GM18868 (cell line): Measurements from ENCODE around the gene NFASC.

Source experiments
- ATAC-seq: cut with Tn5 transposase; IDR thresholded peaks from one replicate; pipeline ENCODE4 v1.9.1; 2021; ENCODE audit warnings: mild to moderate bottlenecking, moderate library complexity; ENCODE audit not compliant: unreplicated experiment

NFASC gene

GRCh38 chr1:204887846-204888245 lies 17.2 kb downstream of the NFASC start:
- ATAC-seq: no peak

GRCh38 chr1:204888294-204888693 lies 17.6 kb downstream of the NFASC start:
- no peak for ATAC-seq

- no peak for ATAC-seq
Measured at GRCh38 chr1:204889681-204890383, 19.2 kb downstream of the NFASC start.

- no peak for ATAC-seq
Measured at GRCh38 chr1:204891860-204892259, 21.2 kb downstream of the NFASC start.

GRCh38 chr1:204894031-204894430 lies 23.4 kb downstream of the NFASC start:
- no peak for ATAC-seq

- no peak for ATAC-seq
Measured at GRCh38 chr1:204894606-204895005, 23.9 kb downstream of the NFASC start.

- ATAC-seq: no peak
Measured at GRCh38 chr1:204896023-204896422, 25.4 kb downstream of the NFASC start.

DNA sequence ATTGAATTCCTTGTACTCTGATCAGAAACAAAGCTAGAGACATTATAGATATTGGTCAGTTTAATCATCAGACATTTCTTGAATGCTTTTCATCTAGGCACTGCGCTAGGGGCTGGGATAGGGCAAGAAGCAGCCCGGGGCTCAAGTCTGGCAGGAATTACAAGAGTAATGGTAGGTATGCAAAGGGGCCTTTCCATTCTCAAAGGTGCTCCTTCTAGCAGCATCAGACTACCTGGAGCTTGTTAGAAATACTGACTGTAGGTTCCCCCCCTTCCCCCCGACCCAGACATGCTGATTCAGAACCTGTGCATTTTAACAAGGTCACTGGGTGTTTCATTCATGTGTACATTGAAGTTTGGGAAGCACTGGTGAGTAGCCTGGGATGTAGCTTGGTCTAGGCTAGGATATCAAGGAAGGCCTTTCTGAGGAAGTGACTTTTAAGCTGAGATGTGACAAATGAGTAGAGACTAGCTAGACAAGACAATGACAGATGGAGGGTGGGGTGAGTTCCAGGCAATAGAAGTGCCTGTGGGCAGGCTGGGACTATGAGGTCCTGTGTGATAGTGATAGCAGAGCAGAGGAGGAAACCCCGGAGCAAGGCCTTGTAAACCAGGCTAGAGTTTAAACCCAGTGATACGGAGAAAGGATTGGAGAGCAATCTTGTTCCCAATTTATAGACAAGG lies 26.3 kb downstream of the NFASC start:
- no peak for ATAC-seq

GRCh38 chr1:204900721-204901120 lies 30.1 kb downstream of the NFASC start:
- ATAC-seq: no peak

GRCh38 chr1:204902671-204903070 lies 32.0 kb downstream of the NFASC start:
- no peak for ATAC-seq

DNA sequence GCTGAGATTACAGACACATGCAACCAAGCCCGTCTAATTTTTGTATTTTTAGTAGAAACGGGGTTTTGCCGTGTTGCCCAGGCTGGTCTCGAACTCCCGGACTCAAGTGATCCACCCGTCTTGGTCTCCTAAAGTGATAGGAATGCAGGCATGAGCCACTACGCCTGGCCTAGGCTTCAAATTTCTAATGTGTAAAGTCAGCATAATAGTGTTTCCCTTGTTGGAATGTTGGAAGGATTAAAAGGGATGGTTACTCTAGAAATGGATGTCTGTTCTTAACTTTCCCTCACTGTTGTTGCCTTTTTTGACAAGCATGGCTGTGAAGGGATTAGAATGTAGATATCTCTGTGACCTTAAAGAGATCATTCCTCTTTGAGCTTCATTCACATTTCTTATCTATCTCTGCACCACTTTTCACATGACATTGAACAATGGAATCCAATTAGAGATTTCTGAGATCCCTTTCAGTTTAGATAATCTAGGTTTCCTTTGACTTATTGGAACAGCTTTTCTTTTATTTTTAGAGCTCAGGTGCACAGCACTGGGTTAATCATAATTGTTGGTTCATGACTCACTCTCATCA lies 33.7 kb downstream of the NFASC start:
- no peak for ATAC-seq

DNA sequence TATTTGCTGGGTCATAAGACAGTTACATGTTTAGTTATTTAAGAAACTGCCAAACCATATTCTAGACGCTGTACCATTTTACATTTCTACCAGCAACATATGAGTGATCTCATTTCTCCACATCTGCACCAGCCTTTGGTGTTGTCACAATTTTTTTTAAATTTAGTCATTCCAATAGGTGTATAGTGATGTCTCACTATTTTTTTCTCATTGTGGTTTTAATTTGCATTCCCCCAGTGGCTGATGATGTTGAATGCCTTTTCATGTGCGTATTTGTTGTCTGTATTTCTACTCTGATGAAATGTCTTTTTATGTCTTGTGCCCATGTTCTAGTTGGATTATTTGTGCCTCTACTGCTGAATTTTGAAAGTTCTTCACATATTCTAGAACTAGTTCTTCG lies 38.4 kb downstream of the NFASC start:
- no peak for ATAC-seq

GRCh38 chr1:204915861-204916495 lies 45.3 kb downstream of the NFASC start:
- no peak for ATAC-seq

DNA sequence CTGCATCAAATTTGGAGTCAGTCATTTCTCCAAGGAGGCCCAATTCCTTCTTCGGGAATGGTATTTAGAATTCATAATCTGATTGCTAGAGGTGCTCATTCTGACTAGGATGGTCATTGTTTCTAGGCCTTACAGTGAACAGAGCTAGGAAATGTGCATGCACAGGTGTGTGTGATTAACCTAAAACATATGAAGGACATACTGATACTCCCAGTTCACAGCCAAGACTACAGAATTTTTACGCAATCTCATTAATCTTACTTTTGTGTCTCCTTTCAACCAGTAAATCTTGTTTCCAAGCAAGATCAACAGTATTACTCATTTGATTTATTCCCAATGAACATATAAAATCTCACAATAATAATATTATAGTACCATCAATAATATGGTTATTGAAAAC lies 47.1 kb downstream of the NFASC start:
- no peak for ATAC-seq

DNA sequence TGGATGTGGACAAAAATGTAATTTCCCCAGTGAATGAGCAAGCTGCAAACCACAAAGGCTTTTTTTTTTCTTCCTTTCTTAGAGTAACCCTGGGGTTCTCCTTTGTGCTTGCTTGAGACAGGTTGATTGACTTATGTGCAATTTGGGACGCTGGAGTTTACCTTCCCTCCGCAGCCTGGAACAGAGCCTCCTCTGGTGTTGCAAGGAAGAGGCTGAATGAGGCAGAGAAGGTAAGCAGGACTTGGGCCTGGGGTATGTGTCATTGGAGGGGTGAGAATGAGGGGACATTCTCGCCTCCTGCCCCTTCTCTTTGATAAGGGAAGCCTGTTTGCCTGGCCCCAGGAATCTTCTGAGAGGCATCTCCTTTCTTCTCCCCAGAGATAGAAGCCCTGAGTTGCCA lies 49.8 kb downstream of the NFASC start:
- no peak for ATAC-seq

GRCh38 chr1:204920967-204921366 lies 50.3 kb downstream of the NFASC start:
- no peak for ATAC-seq

- no peak for ATAC-seq
Measured at GRCh38 chr1:204921855-204922516, 51.3 kb downstream of the NFASC start.

- ATAC-seq: no peak
Measured at GRCh38 chr1:204923201-204923600, 52.5 kb downstream of the NFASC start.

DNA sequence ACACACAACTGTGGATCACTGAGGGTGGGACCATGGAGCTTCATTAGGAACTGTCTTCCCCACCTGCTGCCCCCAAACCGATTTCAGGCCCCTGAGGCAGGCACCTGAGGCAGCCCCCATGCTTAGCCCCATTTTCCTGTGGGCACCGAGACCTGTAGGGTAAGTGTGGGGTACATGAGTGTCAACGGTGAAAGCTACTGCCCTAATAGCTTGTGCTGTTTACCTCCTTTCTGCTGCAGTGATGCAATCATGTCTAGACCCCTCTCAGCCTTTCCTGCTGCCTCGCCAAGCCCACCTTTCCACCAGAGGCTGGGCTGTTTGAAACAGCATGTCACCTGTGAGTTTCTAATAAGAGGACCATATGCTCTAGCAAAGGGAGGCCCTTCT lies 53.0 kb downstream of the NFASC start:
- ATAC-seq: no peak

DNA sequence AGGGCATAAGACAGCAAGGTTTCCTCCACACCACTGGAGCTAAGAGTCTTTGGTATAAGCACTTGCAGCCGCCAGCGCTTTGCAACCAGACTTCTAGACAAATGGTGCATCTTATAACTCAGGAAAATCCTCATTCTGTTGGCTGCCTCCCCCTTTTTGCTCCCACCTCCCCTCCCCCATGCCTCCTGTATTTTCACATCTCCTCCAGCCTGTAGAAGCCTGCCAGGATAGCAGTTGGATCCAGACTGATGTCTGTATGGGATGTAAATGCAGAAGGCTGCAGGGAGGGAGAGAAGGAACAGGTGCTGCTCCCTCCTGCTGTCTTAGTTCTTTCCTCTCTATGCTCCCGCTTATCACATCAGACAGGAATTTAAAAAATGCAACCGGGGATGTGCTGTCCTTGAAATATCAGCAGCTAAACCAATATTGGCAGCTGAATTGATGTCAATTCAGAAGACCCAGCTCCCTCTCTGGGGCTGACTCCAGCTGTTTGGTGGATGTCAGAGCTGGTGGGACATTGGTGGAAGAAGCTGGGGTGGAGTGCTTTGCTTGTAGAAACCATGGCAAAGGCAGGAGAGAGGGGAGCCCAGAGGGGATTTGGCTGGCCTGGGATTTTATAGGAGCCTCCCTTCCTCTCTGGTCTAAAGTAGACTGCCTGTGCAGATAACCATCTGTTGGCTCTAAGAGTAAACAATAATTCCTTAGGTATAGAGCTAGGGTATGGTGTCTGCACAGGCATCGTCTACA lies 53.5 kb downstream of the NFASC start:
- no peak for ATAC-seq

GRCh38 chr1:204925701-204926100 lies 55.0 kb downstream of the NFASC start:
- no peak for ATAC-seq
